Neural crest cell (in vitro differentiated cells): ENCODE measurements around the gene LRMDA. TPM values are rescaled to one million over a fixed set of nuclear protein-coding genes. Genes with fewer than 3 reads are reported as not detected.
"Not testable (repeated sequence)": the region's sequence is repeated elsewhere in the genome, so short reads cannot be mapped to it uniquely, and the experiment has no call there.

Experiments
- DNase-seq: peaks from one replicate; pipeline ENCODE4 v3.0.0; 2021; ENCODE audit warnings: low read depth, mixed read lengths, low spot score
- H3K27ac Mint-ChIP-seq: one replicate; pipeline ENCODE4 v1.8.0; 2021; ENCODE audit warnings: mild to moderate bottlenecking, mixed read lengths; ENCODE audit not compliant: unreplicated experiment
- H3K27me3 Mint-ChIP-seq: 2 replicates; pipeline ENCODE4 v1.8.0; 2021; ENCODE audit warnings: low read depth, mild to moderate bottlenecking, mixed read lengths
- H3K36me3 Mint-ChIP-seq: 2 replicates; pipeline ENCODE4 v1.8.0; 2021; ENCODE audit warnings: low read depth, mild to moderate bottlenecking, mixed read lengths
- H3K4me1 Mint-ChIP-seq: 2 replicates; pipeline ENCODE4 v1.8.0; 2021; ENCODE audit warnings: mixed read lengths
- H3K4me3 Mint-ChIP-seq: one replicate; pipeline ENCODE4 v1.8.0; 2021; ENCODE audit warnings: mild to moderate bottlenecking, mixed read lengths
- H3K9me3 Mint-ChIP-seq: 2 replicates; pipeline ENCODE4 v1.8.0; 2021; ENCODE audit warnings: mixed read lengths
- CTCF ChIP-seq: fragments of 200-600 bp; sonication (generic); conservative IDR thresholded peaks from 2 replicates; pipeline ENCODE4 v1.5.0; 2021; ENCODE audit warnings: antibody characterized with exemption, mild to moderate bottlenecking
- total RNA-seq: library from RNA; stranded (reverse); gene quantifications from 2 replicates; pipeline ENCODE4 v1.2.1, GENCODE V29; 2021

LRMDA gene
- total RNA-seq, 1 donor from 2014 or later: 3.1 TPM

GRCh38 chr10:75616874-75617478 lies 185.6 kb downstream of the LRMDA start:
- no peaks in the 10 kb centered on the region for H3K27me3 Mint-ChIP-seq

DNA sequence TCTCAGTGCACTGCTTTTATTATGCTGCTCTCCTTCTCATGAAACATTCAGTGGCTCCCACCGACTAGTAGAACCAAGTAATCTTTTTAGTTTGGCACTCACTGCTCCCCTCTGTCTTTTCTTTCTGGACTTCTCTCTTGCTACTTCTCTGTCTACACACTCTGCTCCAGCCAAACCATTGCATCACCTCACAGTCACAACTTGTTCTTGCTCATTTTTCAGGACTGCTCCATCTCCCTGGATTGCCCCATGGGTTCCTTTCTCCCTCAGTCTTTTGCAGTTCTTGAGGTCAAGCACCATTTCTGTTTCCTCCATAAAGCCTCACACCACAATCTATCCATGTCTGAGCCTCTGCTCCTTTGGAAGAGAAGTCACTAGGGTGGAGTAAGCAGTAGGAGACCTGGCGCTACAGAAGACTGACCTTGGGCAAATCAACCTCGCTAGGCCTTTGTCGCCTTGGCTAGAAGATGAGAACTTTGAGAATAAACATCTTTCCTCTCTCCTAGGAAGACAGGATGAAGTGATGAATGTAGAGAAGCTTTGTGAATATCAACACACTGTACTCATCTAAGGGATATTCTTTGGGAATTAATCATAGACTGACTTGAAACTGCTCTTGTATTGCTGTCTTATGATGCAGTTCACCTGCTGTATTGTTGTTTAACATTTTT lies 186.2 kb downstream of the LRMDA start:
- Mint-ChIP-seq H3K9me3 (no peaks in the 10 kb centered on the region), H3K4me1 (peaks cover 23% of the 10 kb centered on the region), H3K4me3 (no peak overlapping the region), H3K27me3 (no peaks in the 10 kb centered on the region), H3K36me3 (no peaks in the 10 kb centered on the region), H3K27ac (no peak overlapping the region)
- TF ChIP-seq CTCF: no peak
- no peak for DNase-seq

More at GRCh38 chr10:75616874-75617478, 185.6 kb downstream of the LRMDA start:
- DNase-seq: no peak
- no peak overlapping the region for H3K27ac Mint-ChIP-seq
- peaks cover 25% of the 10 kb centered on the region for H3K4me1 Mint-ChIP-seq
- H3K4me3 Mint-ChIP-seq: no peak overlapping the region
- H3K36me3 Mint-ChIP-seq: no peaks in the 10 kb centered on the region
- TF ChIP-seq CTCF: no peak
- no peaks in the 10 kb centered on the region for H3K9me3 Mint-ChIP-seq

DNA sequence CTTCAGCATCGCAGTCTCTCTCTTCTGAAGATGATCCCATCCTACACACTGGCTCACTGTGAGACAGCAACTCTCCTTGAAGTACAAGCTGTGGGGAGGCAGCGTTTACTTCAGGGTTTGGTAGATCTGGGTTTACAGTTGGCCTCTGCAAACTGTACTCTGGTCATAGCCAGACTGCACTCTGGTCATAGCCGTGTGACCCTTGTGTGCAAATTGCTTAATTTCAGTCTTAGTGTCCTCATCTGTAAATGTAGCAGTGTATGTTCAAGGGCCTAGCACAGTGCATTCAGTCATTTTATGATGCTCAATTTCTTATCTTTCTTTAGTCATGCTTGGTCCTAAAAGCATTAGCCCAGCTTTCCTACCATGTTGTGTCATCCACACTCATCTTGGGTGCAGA lies 188.2 kb downstream of the LRMDA start:
- Mint-ChIP-seq H3K9me3 (no peaks in the 10 kb centered on the region), H3K4me3 (no peak overlapping the region), H3K27ac (no peak overlapping the region), H3K4me1 (peaks cover 20% of the 10 kb centered on the region), H3K27me3 (no peaks in the 10 kb centered on the region), H3K36me3 (no peaks in the 10 kb centered on the region)
- no peak for DNase-seq
- TF ChIP-seq CTCF: no peak

DNA sequence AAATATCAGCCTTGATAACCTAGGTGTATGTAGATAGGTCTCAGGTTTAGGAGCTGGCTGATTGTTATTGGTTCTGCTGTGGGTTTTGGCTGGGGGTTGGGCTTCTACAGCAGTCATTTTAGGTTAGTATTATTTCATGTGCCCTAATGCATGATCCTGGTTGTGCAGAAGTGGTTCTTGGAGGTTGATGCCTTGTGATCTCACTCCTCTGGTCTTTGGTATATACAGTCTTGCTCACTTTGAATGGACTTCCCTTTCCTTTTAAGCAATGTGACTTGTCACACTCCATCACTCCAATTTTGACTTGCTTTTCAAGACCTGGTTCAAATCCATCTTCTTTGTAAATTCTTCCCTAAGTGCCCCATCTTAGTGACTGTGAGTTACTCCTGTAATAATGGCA lies 188.9 kb downstream of the LRMDA start:
- H3K27me3 Mint-ChIP-seq: no peaks in the 10 kb centered on the region
- H3K9me3 Mint-ChIP-seq: no peaks in the 10 kb centered on the region
- no peak for TF ChIP-seq CTCF
- no peak for DNase-seq
- H3K36me3 Mint-ChIP-seq: no peaks in the 10 kb centered on the region
- no peak overlapping the region for H3K27ac Mint-ChIP-seq
- no peak overlapping the region for H3K4me3 Mint-ChIP-seq
- peaks cover 19% of the 10 kb centered on the region for H3K4me1 Mint-ChIP-seq

GRCh38 chr10:75621003-75621402 lies 189.6 kb downstream of the LRMDA start:
- not testable (repeated sequence) for H3K9me3 Mint-ChIP-seq, DNase-seq, H3K4me3 Mint-ChIP-seq, H3K27me3 Mint-ChIP-seq, H3K36me3 Mint-ChIP-seq, H3K27ac Mint-ChIP-seq
- H3K4me1 Mint-ChIP-seq: peaks cover 19% of the 10 kb centered on the region

- H3K4me1 Mint-ChIP-seq: peaks cover 19% of the 10 kb centered on the region
- H3K4me3 Mint-ChIP-seq: no peak overlapping the region
- no peak for DNase-seq
- H3K9me3 Mint-ChIP-seq: no peaks in the 10 kb centered on the region
- H3K27me3 Mint-ChIP-seq: no peaks in the 10 kb centered on the region
- TF ChIP-seq CTCF: no peak
- no peaks in the 10 kb centered on the region for H3K36me3 Mint-ChIP-seq
- no peak overlapping the region for H3K27ac Mint-ChIP-seq
Observed at GRCh38 chr10:75622503-75622902, 191.1 kb downstream of the LRMDA start.
